SK-N-MC (cell line): ENCODE data around the gene CDH4.

Source experiments
- EZH2 ChIP-seq: fragments of 200-600 bp; sonication (generic); IDR thresholded peaks from one replicate; pipeline ENCODE4 v1.6.1; 2017; ENCODE audit warnings: antibody characterized with exemption
- POLR2AphosphoS5 ChIP-seq: IDR thresholded peaks from 2 replicates; pipeline ENCODE4 v1.6.1; 2012; ENCODE audit warnings: mild to moderate bottlenecking, low read depth, low read length, borderline replicate concordance

GRCh38 chr20:61461461-61461860 lies 209.4 kb downstream of the CDH4 start:
- TF ChIP-seq POLR2AphosphoS5, result no peak
- TF ChIP-seq EZH2, result no peak
